ENCODE measurements around the gene ATAT1. TPM values are rescaled to one million over a fixed set of nuclear protein-coding genes. Genes with fewer than 3 reads are reported as not detected.
A peak's percentile ranks its signal among the peaks of the same experiment; 100 is the strongest.

The ATAT1 gene
- total RNA-seq, 3 donors from 2014 or later = 10.6 to 18.4 (median 12.7) TPM

- no peak for ATAC-seq
- Histone ChIP-seq H3K4me1 (ENCODE audit: low read depth) (peaks cover 34% of the 10 kb centered on the region), H3K36me3 (ENCODE audit: low read depth) (no peaks in the 10 kb centered on the region), H3K9me3 (no peaks in the 10 kb centered on the region), H3K4me3 (peak overlapping the region; percentile 2)
- intact Hi-C loops (cut with DNase I, micrococcal nuclease) = no loop called here
- no peak for TF ChIP-seq CTCF (IDR thresholded peaks at IDR 0.05)
- no peak for DNase-seq
These were observed 12.4 kb upstream of the ATAT1 start for GRCh38 chr6:30614044-30614842.

GRCh38 chr6:30614843-30615218, 11.8 kb upstream of the ATAT1 start:
- no peaks in the 10 kb centered on the region for H3K9me3 ChIP-seq
- H3K4me1 ChIP-seq (ENCODE audit: low read depth) = peaks cover 34% of the 10 kb centered on the region
- DNase-seq (peak; percentile 67 to 94 (median 72)), ATAC-seq (peak; percentile 67)
- H3K36me3 ChIP-seq (ENCODE audit: low read depth) = no peaks in the 10 kb centered on the region
- TF ChIP-seq CTCF (IDR thresholded peaks at IDR 0.05) = no peak
- H3K4me3 ChIP-seq = peak overlapping the region; percentile 73
- intact Hi-C loops (cut with DNase I, micrococcal nuclease) = no loop called here

- intact Hi-C loops (cut with DNase I, micrococcal nuclease) = no loop called here
- TF ChIP-seq CTCF (IDR thresholded peaks at IDR 0.05) = no peak
- DNase-seq (peak in 1 of 3 donors; percentile 44), ATAC-seq (no peak)
- Histone ChIP-seq H3K4me3 (peak overlapping the region; percentile 73), H3K4me1 (ENCODE audit: low read depth) (peaks cover 34% of the 10 kb centered on the region), H3K36me3 (ENCODE audit: low read depth) (no peaks in the 10 kb centered on the region), H3K9me3 (no peaks in the 10 kb centered on the region)
These were observed 11.3 kb upstream of the ATAT1 start for GRCh38 chr6:30615219-30615957.

GRCh38 chr6:30615958-30616810, 10.5 kb upstream of the ATAT1 start:
- peak overlapping the region; percentile 73 for H3K4me3 ChIP-seq
- no peaks in the 10 kb centered on the region for H3K36me3 ChIP-seq (ENCODE audit: low read depth)
- no peaks in the 10 kb centered on the region for H3K9me3 ChIP-seq
- no peak for ATAC-seq
- H3K4me1 ChIP-seq (ENCODE audit: low read depth) = peaks cover 34% of the 10 kb centered on the region
- no peak for TF ChIP-seq CTCF (IDR thresholded peaks at IDR 0.05)
- intact Hi-C loops (cut with DNase I, micrococcal nuclease) = no loop called here
- DNase-seq = peak in 1 of 3 donors; percentile 45

- no peak for TF ChIP-seq CTCF (IDR thresholded peaks at IDR 0.05)
- intact Hi-C loops (cut with DNase I, micrococcal nuclease) = no loop called here
- H3K4me3 ChIP-seq = peak within 1 kb of the TSS; percentile 73
- H3K4me1 ChIP-seq (ENCODE audit: low read depth) = peaks cover 30% of the 10 kb centered on the region
- H3K36me3 ChIP-seq (ENCODE audit: low read depth) = peaks cover 6% of the 10 kb centered on the region
- H3K9me3 ChIP-seq = no peaks in the 10 kb centered on the region
- peak; percentile 97 to 99 (median 99) for DNase-seq
- peak; percentile 90 for ATAC-seq
These were observed 9.7 kb upstream of the ATAT1 start, which contains the start of gene PPP1R10 for GRCh38 chr6:30616811-30617564. Gene PPP1R10, minus strand, starts transcription at chr6:30617243. Its CDS starts 7,299 bp downstream, at chr6:30609944.
